Endothelial cell (in vitro differentiated cells): ENCODE measurements around the gene DGCR8. TPM values are rescaled to one million over a fixed set of nuclear protein-coding genes. Genes with fewer than 3 reads are reported as not detected.
A peak's percentile ranks its signal among the peaks of the same experiment; 100 is the strongest.

ENCODE experiments used
- DNase-seq: peaks from one replicate; pipeline ENCODE4 v3.0.0; 2021; ENCODE audit warnings: low spot score
- H3K27ac Mint-ChIP-seq: one replicate; pipeline ENCODE4 v1.8.0; 2021; ENCODE audit warnings: mixed read lengths, inconsistent platforms; ENCODE audit not compliant: unreplicated experiment
- H3K27me3 Mint-ChIP-seq: one replicate; pipeline ENCODE4 v1.8.0; 2021; ENCODE audit warnings: mild to moderate bottlenecking, moderate library complexity, mixed read lengths, inconsistent platforms; ENCODE audit not compliant: unreplicated experiment
- H3K36me3 Mint-ChIP-seq: one replicate; pipeline ENCODE4 v1.8.0; 2021; ENCODE audit warnings: mild to moderate bottlenecking, low read depth, mixed read lengths, inconsistent platforms; ENCODE audit not compliant: unreplicated experiment
- H3K4me1 Mint-ChIP-seq: one replicate; pipeline ENCODE4 v1.8.0; 2021; ENCODE audit warnings: mild to moderate bottlenecking, mixed read lengths, inconsistent platforms; ENCODE audit not compliant: unreplicated experiment
- H3K4me3 Mint-ChIP-seq: one replicate; pipeline ENCODE4 v1.8.0; 2021; ENCODE audit warnings: mild to moderate bottlenecking, mixed read lengths, inconsistent platforms; ENCODE audit not compliant: unreplicated experiment
- H3K9me3 Mint-ChIP-seq: one replicate; pipeline ENCODE4 v1.8.0; 2021; ENCODE audit warnings: mixed read lengths, inconsistent platforms; ENCODE audit not compliant: unreplicated experiment
- total RNA-seq: library from RNA; stranded (reverse); fragmentation: NEBNext Ultra II Directional; extraction: Animal tissue kit (Norgen Biotek cat#: 25700); gene quantifications from one replicate; pipeline ENCODE4 v1.2.1, GENCODE V29; 2021; ENCODE audit not compliant: unreplicated experiment
- TF ChIP-seq, protein P1 (sequence below): fragments of 200-600 bp; sonication (generic); IDR thresholded peaks from one replicate; pipeline ENCODE4 v1.5.0; 2021; ENCODE audit warnings: antibody characterized with exemption; ENCODE audit not compliant: unreplicated experiment

Gene DGCR8
- total RNA-seq, 1 donor from 2014 or later, result 46.6 TPM

DNA sequence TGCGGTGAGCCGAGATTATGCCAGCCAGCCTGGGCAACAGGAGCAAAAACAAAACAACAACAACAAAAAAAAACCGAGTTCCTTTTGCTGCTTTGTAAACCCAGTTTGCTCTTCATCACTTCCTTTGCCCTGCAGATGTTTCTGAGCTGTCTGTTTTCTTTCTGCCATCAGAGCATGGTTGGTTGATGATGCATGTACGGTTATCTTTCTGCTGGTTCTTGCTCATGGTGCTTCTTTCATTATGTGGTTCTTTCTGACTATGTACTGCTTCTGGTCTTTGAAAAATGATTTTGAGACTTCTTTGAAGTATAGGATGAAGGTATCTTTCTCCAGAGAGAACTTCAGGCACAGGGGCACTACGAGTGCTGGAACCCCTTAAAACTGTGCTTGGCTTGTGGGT, 45.9 kb upstream of the DGCR8 start:
- DNase-seq, result no peak
- no peak overlapping the region for H3K27ac Mint-ChIP-seq
- no peak overlapping the region for H3K4me3 Mint-ChIP-seq
- peaks cover 12% of the 10 kb centered on the region for H3K4me1 Mint-ChIP-seq
- H3K9me3 Mint-ChIP-seq, result no peaks in the 10 kb centered on the region
- H3K36me3 Mint-ChIP-seq, result no peaks in the 10 kb centered on the region
- TF ChIP-seq, protein P1, sequence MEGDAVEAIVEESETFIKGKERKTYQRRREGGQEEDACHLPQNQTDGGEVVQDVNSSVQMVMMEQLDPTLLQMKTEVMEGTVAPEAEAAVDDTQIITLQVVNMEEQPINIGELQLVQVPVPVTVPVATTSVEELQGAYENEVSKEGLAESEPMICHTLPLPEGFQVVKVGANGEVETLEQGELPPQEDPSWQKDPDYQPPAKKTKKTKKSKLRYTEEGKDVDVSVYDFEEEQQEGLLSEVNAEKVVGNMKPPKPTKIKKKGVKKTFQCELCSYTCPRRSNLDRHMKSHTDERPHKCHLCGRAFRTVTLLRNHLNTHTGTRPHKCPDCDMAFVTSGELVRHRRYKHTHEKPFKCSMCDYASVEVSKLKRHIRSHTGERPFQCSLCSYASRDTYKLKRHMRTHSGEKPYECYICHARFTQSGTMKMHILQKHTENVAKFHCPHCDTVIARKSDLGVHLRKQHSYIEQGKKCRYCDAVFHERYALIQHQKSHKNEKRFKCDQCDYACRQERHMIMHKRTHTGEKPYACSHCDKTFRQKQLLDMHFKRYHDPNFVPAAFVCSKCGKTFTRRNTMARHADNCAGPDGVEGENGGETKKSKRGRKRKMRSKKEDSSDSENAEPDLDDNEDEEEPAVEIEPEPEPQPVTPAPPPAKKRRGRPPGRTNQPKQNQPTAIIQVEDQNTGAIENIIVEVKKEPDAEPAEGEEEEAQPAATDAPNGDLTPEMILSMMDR, result no peak
- H3K27me3 Mint-ChIP-seq, result peaks cover 4% of the 10 kb centered on the region

DNA sequence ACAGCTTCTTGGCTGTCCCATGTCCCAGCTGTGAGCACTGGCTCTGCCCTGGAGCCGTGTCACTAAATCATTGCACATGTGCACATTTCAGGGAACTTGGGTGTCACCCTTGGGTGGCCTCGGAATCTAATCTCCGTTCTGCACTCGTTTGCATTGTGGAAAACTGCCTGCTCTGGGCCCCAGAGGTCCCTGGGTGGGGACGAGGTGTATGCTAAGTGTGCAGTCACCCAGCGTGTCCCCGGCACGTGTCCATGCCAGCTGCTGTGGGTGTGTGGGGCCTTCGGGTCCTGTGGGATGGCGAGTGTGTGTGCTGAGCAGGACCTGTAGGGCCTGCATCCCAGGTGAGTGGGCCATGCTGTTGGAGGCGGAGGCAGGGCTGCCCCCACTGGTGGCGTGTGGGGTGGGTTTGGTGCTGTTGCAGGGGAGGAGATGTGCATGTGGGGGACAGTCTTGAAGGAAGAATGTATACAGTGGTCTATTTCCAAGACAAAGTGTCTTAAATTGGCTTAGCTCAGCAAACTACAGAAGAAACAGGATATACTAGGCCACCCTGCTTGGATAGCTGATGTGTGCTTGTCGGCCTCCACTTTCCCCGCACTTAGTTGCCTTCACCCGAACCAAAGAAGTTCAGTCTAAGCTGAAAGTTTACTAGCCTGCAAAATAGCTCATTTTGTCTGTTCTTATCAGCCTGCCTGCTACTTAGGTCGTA, 44.5 kb upstream of the DGCR8 start:
- Mint-ChIP-seq H3K27ac (no peak overlapping the region), H3K27me3 (peaks cover 4% of the 10 kb centered on the region), H3K4me3 (no peak overlapping the region), H3K36me3 (peaks cover 6% of the 10 kb centered on the region), H3K4me1 (peaks cover 12% of the 10 kb centered on the region), H3K9me3 (no peaks in the 10 kb centered on the region)
- no peak for DNase-seq
- TF ChIP-seq, protein P1, result no peak

DNA sequence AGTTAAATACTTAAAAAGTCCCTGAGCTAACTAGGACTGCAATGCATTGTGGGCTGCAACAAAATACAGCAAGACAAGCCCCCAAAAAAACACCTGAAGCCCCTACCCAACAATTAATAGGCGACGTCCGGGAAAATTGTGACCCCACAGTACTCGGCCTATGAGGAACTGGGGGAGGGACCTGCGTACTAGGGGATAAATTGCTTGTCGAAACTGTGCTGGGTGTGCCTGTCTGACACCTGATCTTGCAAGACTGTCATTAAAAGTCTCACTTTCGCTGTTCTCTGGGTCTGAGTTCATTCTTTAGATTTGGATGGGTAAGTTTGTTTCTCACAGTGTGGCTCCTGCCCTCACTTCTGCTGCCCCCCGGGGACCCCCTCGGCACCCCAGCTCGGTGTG, 44.0 kb upstream of the DGCR8 start:
- H3K4me1 Mint-ChIP-seq, result peaks cover 12% of the 10 kb centered on the region
- H3K36me3 Mint-ChIP-seq, result peaks cover 6% of the 10 kb centered on the region
- H3K9me3 Mint-ChIP-seq, result no peaks in the 10 kb centered on the region
- TF ChIP-seq, protein P1, result no peak
- H3K27me3 Mint-ChIP-seq, result peaks cover 4% of the 10 kb centered on the region
- no peak overlapping the region for H3K4me3 Mint-ChIP-seq
- no peak for DNase-seq
- no peak overlapping the region for H3K27ac Mint-ChIP-seq

DNA sequence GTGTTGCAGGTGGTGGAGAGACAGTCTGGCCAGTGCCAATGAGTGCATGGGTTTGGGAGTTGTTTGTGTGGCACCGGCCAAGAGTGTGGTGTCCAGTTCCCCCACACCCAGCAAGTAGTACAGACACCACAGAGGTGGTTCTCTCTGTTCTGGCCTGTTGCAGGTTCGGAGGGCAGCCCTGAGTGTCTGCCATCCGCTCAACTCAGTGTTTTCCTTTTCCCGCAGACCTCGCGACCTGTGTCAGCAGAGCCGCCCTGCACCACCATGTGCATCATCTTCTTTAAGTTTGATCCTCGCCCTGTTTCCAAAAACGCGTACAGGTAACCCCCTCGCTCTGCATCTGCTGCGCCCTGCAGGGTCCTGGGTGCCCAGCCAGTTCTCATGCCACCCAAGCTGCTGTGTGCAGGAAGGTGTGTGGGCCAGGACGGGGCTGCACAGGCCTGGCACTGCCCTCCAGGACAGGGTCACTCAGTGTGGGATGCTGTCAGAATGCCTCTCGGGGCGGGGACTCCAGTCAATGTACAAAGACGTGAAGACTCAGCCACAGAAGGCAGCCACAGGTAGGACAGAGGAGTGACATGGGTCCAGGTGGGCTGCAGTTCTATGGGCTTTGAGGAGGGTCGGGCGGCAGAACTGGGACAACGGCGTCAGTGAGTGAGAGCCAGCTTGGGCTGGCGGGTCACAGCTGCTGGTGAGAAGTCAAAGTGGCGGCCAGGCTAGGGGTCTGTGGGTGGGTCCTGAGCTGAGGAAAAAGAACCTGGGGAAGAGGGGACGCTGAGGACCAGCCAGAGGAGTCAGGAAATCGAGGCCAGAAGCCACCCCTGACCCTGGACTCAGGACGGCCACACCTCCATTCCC, 43.3 kb upstream of the DGCR8 start:
- H3K4me1 Mint-ChIP-seq, result peaks cover 12% of the 10 kb centered on the region
- H3K27me3 Mint-ChIP-seq, result peaks cover 4% of the 10 kb centered on the region
- H3K9me3 Mint-ChIP-seq, result no peaks in the 10 kb centered on the region
- peaks cover 6% of the 10 kb centered on the region for H3K36me3 Mint-ChIP-seq
- TF ChIP-seq, protein P1, result no peak
- no peak overlapping the region for H3K27ac Mint-ChIP-seq
- no peak overlapping the region for H3K4me3 Mint-ChIP-seq
- no peak for DNase-seq

DNA sequence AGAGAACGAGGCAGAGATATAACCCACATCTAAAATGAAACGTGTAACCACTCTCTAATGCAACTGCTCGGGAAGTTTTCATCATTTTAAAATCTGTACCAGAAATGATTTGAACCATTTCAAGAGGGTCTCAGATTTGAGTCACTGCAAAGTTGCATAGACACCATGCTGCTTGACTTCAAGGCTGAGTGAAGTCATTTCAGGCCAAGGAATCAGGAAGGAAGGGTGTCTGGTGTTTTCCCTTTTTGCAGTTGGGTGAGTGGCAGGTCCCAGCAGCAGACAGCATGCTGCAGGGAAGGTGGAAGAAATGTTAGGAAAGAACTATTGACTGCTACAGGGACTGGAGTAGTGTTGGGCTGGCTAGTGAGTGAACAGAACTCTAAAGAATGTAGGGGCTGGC, 42.6 kb upstream of the DGCR8 start:
- peaks cover 4% of the 10 kb centered on the region for H3K27me3 Mint-ChIP-seq
- H3K4me1 Mint-ChIP-seq, result peaks cover 12% of the 10 kb centered on the region
- TF ChIP-seq, protein P1, result no peak
- H3K36me3 Mint-ChIP-seq, result peaks cover 6% of the 10 kb centered on the region
- no peak for DNase-seq
- no peaks in the 10 kb centered on the region for H3K9me3 Mint-ChIP-seq
- peak overlapping the region; percentile 43 for H3K4me3 Mint-ChIP-seq
- H3K27ac Mint-ChIP-seq, result peak overlapping the region; percentile 38
